ENCODE measurements around the gene GABRP. TPM values are rescaled to one million over a fixed set of nuclear protein-coding genes. Genes with fewer than 3 reads are reported as not detected.

The GABRP gene, protein sequence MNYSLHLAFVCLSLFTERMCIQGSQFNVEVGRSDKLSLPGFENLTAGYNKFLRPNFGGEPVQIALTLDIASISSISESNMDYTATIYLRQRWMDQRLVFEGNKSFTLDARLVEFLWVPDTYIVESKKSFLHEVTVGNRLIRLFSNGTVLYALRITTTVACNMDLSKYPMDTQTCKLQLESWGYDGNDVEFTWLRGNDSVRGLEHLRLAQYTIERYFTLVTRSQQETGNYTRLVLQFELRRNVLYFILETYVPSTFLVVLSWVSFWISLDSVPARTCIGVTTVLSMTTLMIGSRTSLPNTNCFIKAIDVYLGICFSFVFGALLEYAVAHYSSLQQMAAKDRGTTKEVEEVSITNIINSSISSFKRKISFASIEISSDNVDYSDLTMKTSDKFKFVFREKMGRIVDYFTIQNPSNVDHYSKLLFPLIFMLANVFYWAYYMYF
- 1 to 10 TPM in 1 of 4 donors, under 1 TPM in 3; 0.21 to 1.7 (median 0.64) TPM for total RNA-seq

DNA sequence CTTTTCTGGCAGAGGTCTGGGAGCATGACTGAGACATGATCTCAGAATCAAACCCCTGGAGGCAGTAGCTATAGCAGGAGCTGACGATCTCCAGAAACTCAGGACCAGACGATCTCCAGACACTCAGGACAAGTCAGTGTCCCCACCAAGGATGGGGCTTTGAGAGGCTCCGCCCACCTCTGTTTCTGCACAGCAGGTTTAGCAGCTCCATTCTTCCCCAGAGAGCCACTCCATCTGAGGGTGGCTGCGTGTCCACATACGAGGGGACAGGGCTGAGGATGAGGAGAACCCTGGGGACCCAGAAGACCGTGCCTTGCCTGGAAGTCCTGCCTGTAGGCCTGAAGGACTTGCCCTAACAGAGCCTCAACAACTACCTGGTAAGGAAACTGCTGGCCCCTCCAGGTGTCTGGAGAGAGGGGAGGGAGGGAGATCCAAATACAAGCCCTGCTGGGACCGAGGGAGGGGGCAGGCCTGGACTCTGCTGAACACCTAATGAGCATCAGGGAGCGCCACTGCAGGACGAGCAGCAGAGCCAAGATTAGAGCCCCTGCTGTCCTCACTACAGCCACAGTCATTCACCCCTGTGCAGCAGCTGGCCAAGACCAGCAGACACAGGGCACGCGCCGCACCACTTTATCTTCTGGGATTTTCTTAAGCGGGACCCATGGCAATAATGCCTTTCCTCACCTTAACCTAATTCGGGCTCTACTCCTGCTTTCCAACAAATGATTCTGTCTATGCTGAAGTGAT is at the start of gene GABRP:
TSS of gene GABRP (plus strand) at position 228 of the 750 bp plus-strand sequence. CDS start 4,891 bp downstream, outside the sequence.
- no peak for DNase-seq (ENCODE audit: low spot score in 2 of 2)
- TF ChIP-seq, protein P1, sequence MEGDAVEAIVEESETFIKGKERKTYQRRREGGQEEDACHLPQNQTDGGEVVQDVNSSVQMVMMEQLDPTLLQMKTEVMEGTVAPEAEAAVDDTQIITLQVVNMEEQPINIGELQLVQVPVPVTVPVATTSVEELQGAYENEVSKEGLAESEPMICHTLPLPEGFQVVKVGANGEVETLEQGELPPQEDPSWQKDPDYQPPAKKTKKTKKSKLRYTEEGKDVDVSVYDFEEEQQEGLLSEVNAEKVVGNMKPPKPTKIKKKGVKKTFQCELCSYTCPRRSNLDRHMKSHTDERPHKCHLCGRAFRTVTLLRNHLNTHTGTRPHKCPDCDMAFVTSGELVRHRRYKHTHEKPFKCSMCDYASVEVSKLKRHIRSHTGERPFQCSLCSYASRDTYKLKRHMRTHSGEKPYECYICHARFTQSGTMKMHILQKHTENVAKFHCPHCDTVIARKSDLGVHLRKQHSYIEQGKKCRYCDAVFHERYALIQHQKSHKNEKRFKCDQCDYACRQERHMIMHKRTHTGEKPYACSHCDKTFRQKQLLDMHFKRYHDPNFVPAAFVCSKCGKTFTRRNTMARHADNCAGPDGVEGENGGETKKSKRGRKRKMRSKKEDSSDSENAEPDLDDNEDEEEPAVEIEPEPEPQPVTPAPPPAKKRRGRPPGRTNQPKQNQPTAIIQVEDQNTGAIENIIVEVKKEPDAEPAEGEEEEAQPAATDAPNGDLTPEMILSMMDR (IDR thresholded peaks at IDR 0.05) = no peak
- TF ChIP-seq POLR2A (IDR thresholded peaks at IDR 0.05) = no peak
- TF ChIP-seq EP300 (IDR thresholded peaks at IDR 0.05) = no peak
- H3K36me3 ChIP-seq = no peaks in the 10 kb centered on the region
- H3K4me3 ChIP-seq = no peak within 1 kb of the TSS
- WGBS, 2 donors = 92 to 95% methylated on average over 13 of the region's 14 CpGs
- peaks cover 0 to 9% (median 0%) of the 10 kb centered on the region in 4 donors for H3K4me1 ChIP-seq
- H3K27ac ChIP-seq = no peak within 1 kb of the TSS
- no peaks in the 10 kb centered on the region for H3K27me3 ChIP-seq
- H3K9me3 ChIP-seq = no peaks in the 10 kb centered on the region

DNA sequence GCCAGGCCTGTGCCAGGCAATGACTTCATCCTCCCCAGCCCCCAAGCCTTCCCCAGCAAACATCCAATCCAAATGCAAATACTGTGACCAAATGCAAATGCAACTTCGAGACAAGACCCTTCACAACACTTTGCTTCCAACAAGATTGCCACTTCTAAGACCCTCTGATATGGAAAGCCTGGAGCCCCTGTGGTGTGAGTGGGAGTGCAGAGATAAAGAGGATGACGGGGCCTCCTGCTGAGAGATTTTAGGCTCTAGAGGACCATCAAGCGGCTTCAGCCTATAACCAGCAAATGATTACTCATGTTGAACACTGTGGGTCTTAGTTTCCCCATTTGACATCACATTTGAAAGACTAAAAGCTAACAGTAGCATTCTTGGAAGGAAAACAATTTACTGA is 46.6 kb upstream of the GABRP start:
- Histone ChIP-seq H3K4me1 (no peaks in the 10 kb centered on the region), H3K9me3 (peaks cover 0 to 24% (median 0%) of the 10 kb centered on the region in 4 donors), H3K27me3 (no peaks in the 10 kb centered on the region), H3K4me3 (no peak overlapping the region), H3K27ac (no peak overlapping the region), H3K36me3 (no peaks in the 10 kb centered on the region)
- TF ChIP-seq, protein P1 (IDR thresholded peaks at IDR 0.05) = no peak
- TF ChIP-seq POLR2A (IDR thresholded peaks at IDR 0.05) (no peak), EP300 (IDR thresholded peaks at IDR 0.05) (no peak)
- WGBS, 2 donors = 50 to 65% methylated on average over 3 of the region's 3 CpGs
- DNase-seq (ENCODE audit: low spot score in 2 of 2) = no peak

DNA sequence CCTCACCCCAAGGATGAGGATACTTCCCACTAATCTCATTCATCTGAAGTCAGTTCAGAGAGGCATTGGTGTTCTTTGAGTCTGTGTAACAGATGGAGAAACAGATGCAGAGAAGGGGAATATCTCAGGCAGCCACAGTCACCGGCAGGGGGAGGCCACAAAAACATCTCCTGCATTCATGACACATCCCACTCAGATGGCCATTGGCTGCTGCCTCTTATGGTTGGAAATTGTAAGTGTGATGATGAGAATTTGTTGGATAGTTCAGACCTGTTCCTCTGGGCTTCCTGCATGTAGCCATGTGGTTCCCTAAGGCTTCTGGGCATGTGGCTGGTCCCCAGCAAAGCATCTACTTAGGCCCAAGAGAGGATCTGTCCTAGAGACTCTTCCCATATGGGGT is 45.9 kb upstream of the GABRP start:
- H3K27ac ChIP-seq = no peak overlapping the region
- peaks cover 0 to 24% (median 0%) of the 10 kb centered on the region in 4 donors for H3K9me3 ChIP-seq
- WGBS, 2 donors = 100% methylated on average over 1 of the region's 1 CpG
- TF ChIP-seq EP300 (IDR thresholded peaks at IDR 0.05) (no peak), POLR2A (IDR thresholded peaks at IDR 0.05) (no peak)
- TF ChIP-seq, protein P1 (IDR thresholded peaks at IDR 0.05) = no peak
- H3K36me3 ChIP-seq = no peaks in the 10 kb centered on the region
- no peaks in the 10 kb centered on the region for H3K4me1 ChIP-seq
- DNase-seq (ENCODE audit: low spot score in 2 of 2) = no peak
- H3K27me3 ChIP-seq = no peaks in the 10 kb centered on the region
- no peak overlapping the region for H3K4me3 ChIP-seq

DNA sequence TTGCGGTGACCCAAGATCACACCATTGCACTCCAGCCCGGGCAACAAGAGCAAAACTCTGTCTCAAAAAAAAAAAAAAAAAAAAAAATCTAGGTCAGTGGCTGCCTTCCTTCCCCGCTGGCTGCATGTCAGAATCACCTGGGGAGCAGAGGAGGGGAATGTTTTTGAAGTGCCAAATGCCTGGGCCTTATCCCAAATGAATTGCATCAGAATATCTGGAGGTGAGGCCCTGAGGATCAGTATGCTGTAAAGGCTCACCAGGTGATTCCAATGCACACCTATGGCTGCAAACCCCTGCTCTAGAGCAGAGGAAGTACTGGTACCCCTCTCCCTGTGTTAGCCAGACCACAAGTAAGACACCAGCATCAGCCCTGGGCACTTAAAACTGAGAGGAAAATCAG is 44.7 kb upstream of the GABRP start:
- Histone ChIP-seq H3K27ac (no peak overlapping the region), H3K4me1 (no peaks in the 10 kb centered on the region), H3K27me3 (peaks cover 0 to 4% of the 10 kb centered on the region in 2 donors), H3K36me3 (no peaks in the 10 kb centered on the region), H3K4me3 (no peak overlapping the region), H3K9me3 (peaks cover 0 to 24% (median 0%) of the 10 kb centered on the region in 4 donors)
- 64 to 74% methylated on average over 3 of the region's 3 CpGs for WGBS, 2 donors
- no peak for DNase-seq (ENCODE audit: low spot score in 2 of 2)
- TF ChIP-seq EP300 (IDR thresholded peaks at IDR 0.05) = no peak
- TF ChIP-seq, protein P1 (IDR thresholded peaks at IDR 0.05) = no peak
- TF ChIP-seq POLR2A (IDR thresholded peaks at IDR 0.05) = no peak
